ENCODE results near the gene CNTF. TPM values are rescaled to one million over a fixed set of nuclear protein-coding genes. Genes with fewer than 3 reads are reported as not detected.

CNTF gene
- total RNA-seq, 1 experiment from 2014 or later = 5.5 TPM

DNA sequence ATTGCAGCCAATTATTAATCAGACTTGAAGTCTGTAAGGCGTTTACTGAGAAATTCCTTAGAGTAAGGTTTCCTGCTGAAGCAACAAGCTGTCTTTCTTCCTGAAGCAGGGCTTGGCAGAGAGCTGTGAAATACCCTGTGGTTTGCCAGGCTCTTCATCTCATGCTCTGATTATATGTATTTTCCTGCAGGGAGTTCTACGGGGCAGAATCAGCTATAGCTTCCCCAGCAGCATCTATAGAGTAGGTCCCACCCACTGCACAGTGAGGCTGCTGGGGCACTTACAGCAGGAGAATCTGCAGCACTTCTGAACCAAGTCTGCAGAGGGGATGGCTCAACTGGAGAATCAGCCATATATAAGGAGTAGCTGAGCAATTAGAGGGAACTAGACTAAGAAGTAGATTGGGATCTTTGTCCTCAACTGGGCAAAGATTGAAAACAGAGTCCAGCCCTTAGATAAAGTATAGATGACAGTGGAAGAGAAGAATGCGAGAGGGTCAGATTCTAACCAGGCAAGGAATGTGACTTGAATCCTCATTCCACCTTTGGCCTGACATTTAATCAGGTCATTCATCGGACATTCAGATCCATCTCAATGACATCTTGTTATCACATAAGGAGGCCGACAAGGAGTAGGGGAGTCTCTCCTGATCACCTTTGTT lies 37.6 kb downstream of the CNTF start:
- no TSS peak for BruUV-seq (replicated peaks)
- H3K27ac ChIP-seq (ENCODE audit: low read depth, low read length, poor library complexity, severe bottlenecking) = no peak overlapping the region
- H3K36me3 ChIP-seq (ENCODE audit: insufficient read depth, low read length, poor library complexity, severe bottlenecking) = no peaks in the 10 kb centered on the region
- TF ChIP-seq, protein P1, sequence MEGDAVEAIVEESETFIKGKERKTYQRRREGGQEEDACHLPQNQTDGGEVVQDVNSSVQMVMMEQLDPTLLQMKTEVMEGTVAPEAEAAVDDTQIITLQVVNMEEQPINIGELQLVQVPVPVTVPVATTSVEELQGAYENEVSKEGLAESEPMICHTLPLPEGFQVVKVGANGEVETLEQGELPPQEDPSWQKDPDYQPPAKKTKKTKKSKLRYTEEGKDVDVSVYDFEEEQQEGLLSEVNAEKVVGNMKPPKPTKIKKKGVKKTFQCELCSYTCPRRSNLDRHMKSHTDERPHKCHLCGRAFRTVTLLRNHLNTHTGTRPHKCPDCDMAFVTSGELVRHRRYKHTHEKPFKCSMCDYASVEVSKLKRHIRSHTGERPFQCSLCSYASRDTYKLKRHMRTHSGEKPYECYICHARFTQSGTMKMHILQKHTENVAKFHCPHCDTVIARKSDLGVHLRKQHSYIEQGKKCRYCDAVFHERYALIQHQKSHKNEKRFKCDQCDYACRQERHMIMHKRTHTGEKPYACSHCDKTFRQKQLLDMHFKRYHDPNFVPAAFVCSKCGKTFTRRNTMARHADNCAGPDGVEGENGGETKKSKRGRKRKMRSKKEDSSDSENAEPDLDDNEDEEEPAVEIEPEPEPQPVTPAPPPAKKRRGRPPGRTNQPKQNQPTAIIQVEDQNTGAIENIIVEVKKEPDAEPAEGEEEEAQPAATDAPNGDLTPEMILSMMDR (conservative IDR thresholded peaks at IDR 0.05; ENCODE audit: low read depth, low read length) = no peak
- no peak for TF ChIP-seq EZH2 (IDR thresholded peaks at IDR 0.05; ENCODE audit: borderline replicate concordance, low read depth, low read length, poor library complexity, severe bottlenecking)
- ChIA-PET POLR2A (ENCODE audit: low non-redundant PET) (no interaction called here), CTCF (no interaction called here)
- no peak overlapping the region for H3K4me3 ChIP-seq (ENCODE audit: low read depth, low read length, poor library complexity, severe bottlenecking)
- no peaks in the 10 kb centered on the region for H3K4me1 ChIP-seq (ENCODE audit: insufficient read depth, low read length, poor library complexity, severe bottlenecking)
- H3K27me3 ChIP-seq (replicated peaks; ENCODE audit: insufficient read depth, low read depth, low read length, poor library complexity) = no peaks in the 10 kb centered on the region
- DNase-seq (ENCODE audit: low spot score) = no peak
- intact Hi-C loops (cut with micrococcal nuclease; ENCODE audit: unreplicated experiment) = no loop called here
- no peaks in the 10 kb centered on the region for H3K9me3 ChIP-seq (ENCODE audit: low read depth, low read length, poor library complexity, severe bottlenecking)

DNA sequence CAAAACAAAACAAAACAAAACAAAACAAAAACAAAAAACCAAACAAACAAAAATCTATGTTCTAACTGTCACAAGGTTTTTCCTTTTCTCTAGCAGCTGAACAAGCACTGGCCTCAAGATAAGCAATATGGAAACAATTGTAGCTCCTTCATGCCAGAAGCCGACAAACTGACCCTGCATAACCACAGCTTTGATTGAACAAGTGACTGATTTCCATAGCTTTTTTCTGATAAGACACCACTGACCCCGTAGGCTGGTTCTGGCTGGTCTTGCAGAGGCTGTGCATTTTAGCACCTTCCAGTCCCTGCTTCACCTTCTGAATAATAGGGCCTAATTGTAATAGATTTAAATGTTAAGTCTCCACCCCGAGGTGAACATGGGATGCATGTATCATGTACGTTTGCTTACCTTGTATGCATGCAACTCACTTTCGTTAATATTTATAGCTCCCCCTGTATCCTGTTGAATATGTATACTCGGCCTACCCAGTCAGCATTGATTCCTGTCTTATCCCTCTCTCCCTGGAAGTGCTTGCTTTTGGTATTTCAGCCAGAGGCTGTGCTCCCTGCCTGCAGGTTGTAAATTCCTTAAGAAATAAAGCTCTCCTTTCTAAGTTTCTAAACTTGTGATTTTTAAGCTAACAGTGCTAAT lies 49.6 kb downstream of the CNTF start:
- H3K4me3 ChIP-seq (ENCODE audit: low read depth, low read length, poor library complexity, severe bottlenecking) = no peak overlapping the region
- no peaks in the 10 kb centered on the region for H3K9me3 ChIP-seq (ENCODE audit: low read depth, low read length, poor library complexity, severe bottlenecking)
- intact Hi-C loops (cut with micrococcal nuclease; ENCODE audit: unreplicated experiment) = no loop called here
- no peaks in the 10 kb centered on the region for H3K36me3 ChIP-seq (ENCODE audit: insufficient read depth, low read length, poor library complexity, severe bottlenecking)
- H3K4me1 ChIP-seq (ENCODE audit: insufficient read depth, low read length, poor library complexity, severe bottlenecking) = no peaks in the 10 kb centered on the region
- DNase-seq (ENCODE audit: low spot score) = no peak
- no peaks in the 10 kb centered on the region for H3K27me3 ChIP-seq (replicated peaks; ENCODE audit: insufficient read depth, low read depth, low read length, poor library complexity)
- H3K27ac ChIP-seq (ENCODE audit: low read depth, low read length, poor library complexity, severe bottlenecking) = no peak overlapping the region
- POLR2A ChIA-PET (ENCODE audit: low non-redundant PET) = no interaction called here
- no TSS peak for BruUV-seq (replicated peaks)
- CTCF ChIA-PET = interaction anchor here (0.6 kb wide), 1 partner anchor 97 kb away, joined by 3 read pairs; the partner anchor contains the start of gene LPXN
- no peak for TF ChIP-seq EZH2 (IDR thresholded peaks at IDR 0.05; ENCODE audit: borderline replicate concordance, low read depth, low read length, poor library complexity, severe bottlenecking)
- TF ChIP-seq, protein P1 (conservative IDR thresholded peaks at IDR 0.05; ENCODE audit: low read depth, low read length) = no peak

DNA sequence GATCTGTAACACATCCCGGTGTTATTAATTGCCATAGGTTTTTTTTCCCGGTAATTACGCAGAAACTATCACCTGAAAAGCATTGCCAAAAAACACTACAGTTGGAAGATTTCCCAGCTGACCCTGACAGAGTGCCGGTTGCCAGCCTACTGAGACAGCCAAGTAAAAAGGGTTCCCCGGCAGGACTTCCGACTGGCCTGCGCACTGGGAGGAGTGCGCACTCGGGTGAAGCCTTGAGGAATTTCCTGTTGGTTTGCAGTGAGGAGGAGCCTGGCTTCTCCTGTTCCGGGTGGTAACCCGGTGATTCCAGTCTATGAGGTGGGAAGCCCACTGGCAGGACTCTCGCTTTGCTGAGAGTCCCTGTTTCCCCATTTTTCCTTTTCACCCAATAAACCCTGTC lies 52.1 kb downstream of the CNTF start:
- POLR2A ChIA-PET (ENCODE audit: low non-redundant PET) = no interaction called here
- Histone ChIP-seq H3K36me3 (ENCODE audit: insufficient read depth, low read length, poor library complexity, severe bottlenecking) (no peaks in the 10 kb centered on the region), H3K4me3 (ENCODE audit: low read depth, low read length, poor library complexity, severe bottlenecking) (no peak overlapping the region), H3K9me3 (ENCODE audit: low read depth, low read length, poor library complexity, severe bottlenecking) (no peaks in the 10 kb centered on the region), H3K27me3 (replicated peaks; ENCODE audit: insufficient read depth, low read depth, low read length, poor library complexity) (no peaks in the 10 kb centered on the region), H3K4me1 (ENCODE audit: insufficient read depth, low read length, poor library complexity, severe bottlenecking) (no peaks in the 10 kb centered on the region), H3K27ac (ENCODE audit: low read depth, low read length, poor library complexity, severe bottlenecking) (no peak overlapping the region)
- CTCF ChIA-PET = no interaction called here
- TF ChIP-seq, protein P1 (conservative IDR thresholded peaks at IDR 0.05; ENCODE audit: low read depth, low read length) = no peak
- TF ChIP-seq EZH2 (IDR thresholded peaks at IDR 0.05; ENCODE audit: borderline replicate concordance, low read depth, low read length, poor library complexity, severe bottlenecking) = no peak
- intact Hi-C loops (cut with micrococcal nuclease; ENCODE audit: unreplicated experiment) = loop anchor here (1.0 kb wide), 1 partner anchor 97 kb away; no protein-coding TSS in a partner anchor
- no TSS peak for BruUV-seq (replicated peaks)
- no peak for DNase-seq (ENCODE audit: low spot score)

Other genes with a start within 250 kb of the CNTF start
- not detected in 2 replicates for gene OR5B3, start 215.8 kb upstream of the CNTF start, total RNA-seq (2021)
- gene OR5B2, start 194.5 kb upstream of the CNTF start, total RNA-seq (2021) = not detected in 2 replicates
- not detected in 2 replicates for gene OR5B12, start 180.4 kb upstream of the CNTF start, total RNA-seq (2021)
- not detected in 2 replicates for gene OR5B21, start 114.6 kb upstream of the CNTF start, total RNA-seq (2021)
- 3.3 and 3.8 TPM in 2 replicates for gene LPXN, start 46.8 kb upstream of the CNTF start, total RNA-seq (2021)
- gene ZFP91, start 43.6 kb upstream of the CNTF start, total RNA-seq (2021) = 73.2 and 74.3 TPM in 2 replicates
- gene GLYAT, start 109.3 kb downstream of the CNTF start, total RNA-seq (2021) = 0.39 TPM in 1 of 2 replicates, not detected in the other
- gene GLYATL2, start 222.0 kb downstream of the CNTF start, total RNA-seq (2021) = 0.74 and 1.7 TPM in 2 replicates

Data from A673 (cell line).